Caco-2 (cell line): ENCODE measurements around the gene SAMD4A. TPM values are rescaled to one million over a fixed set of nuclear protein-coding genes. Genes with fewer than 3 reads are reported as not detected.

Source experiments
- BruUV-seq: library from RNA; stranded (reverse); fragments of 400-500 nt; replicated peaks from 2 replicates; lab custom pipeline; 2021; lab: Mats Ljungman, UMichigan
- CTCF ChIA-PET: fragments of 300-600 bp; sonication (Branson Sonifier 250); formaldehyde crosslinking; loops from one replicate; lab custom pipeline; 2022; ENCODE audit warnings: antibody characterized with exemption; lab: Charles Lee
- POLR2A ChIA-PET: fragments of 300-600 bp; sonication (Branson Sonifier 250); formaldehyde crosslinking; loops from one replicate; lab custom pipeline; 2022; ENCODE audit warnings: antibody characterized with exemption; lab: Charles Lee
- DNase-seq, 2 experiments: peaks; one replicate each; pipeline versions ENCODE4 v3.0.0 to v3.0.0-alpha.2; 2020 to 2022
- H3K27me3 ChIP-seq: replicated peaks from 2 replicates; pipeline ENCODE4 v1.6.0; 2011; ENCODE audit warnings: low read length; ENCODE audit not compliant: control insufficient read depth, insufficient read depth
- H3K36me3 ChIP-seq: 2 replicates; pipeline ENCODE4 v1.5.1; 2011; ENCODE audit warnings: low read length; ENCODE audit not compliant: control insufficient read depth, insufficient read depth
- H3K4me1 ChIP-seq: fragments of 250-450 bp; sonication (Bioruptor Pico); 2 replicates; pipeline ENCODE4 v1.5.1; 2020; ENCODE audit warnings: mild to moderate bottlenecking
- H3K4me3 ChIP-seq: 2 replicates; pipeline ENCODE4 v1.5.1; 2011; ENCODE audit warnings: low read depth, mild to moderate bottlenecking, control low read depth, low read length
- H3K9me3 ChIP-seq: fragments of 250-450 bp; sonication (Bioruptor Pico); 2 replicates; pipeline ENCODE4 v1.5.1; 2020; ENCODE audit warnings: mild to moderate bottlenecking, moderate library complexity
- H3K27ac Mint-ChIP-seq: one replicate; pipeline ENCODE4 v1.8.0; 2022; ENCODE audit warnings: mixed read lengths; ENCODE audit not compliant: unreplicated experiment
- H3K27me3 Mint-ChIP-seq: one replicate; pipeline ENCODE4 v1.8.0; 2022; ENCODE audit warnings: mixed read lengths; ENCODE audit not compliant: insufficient read depth, unreplicated experiment
- H3K36me3 Mint-ChIP-seq: one replicate; pipeline ENCODE4 v1.8.0; 2022; ENCODE audit warnings: mild to moderate bottlenecking, mixed read lengths; ENCODE audit not compliant: insufficient read depth, unreplicated experiment
- H3K4me1 Mint-ChIP-seq: one replicate; pipeline ENCODE4 v1.8.0; 2022; ENCODE audit warnings: low read depth, mixed read lengths; ENCODE audit not compliant: unreplicated experiment
- H3K4me3 Mint-ChIP-seq: one replicate; pipeline ENCODE4 v1.8.0; 2022; ENCODE audit warnings: mild to moderate bottlenecking, moderate library complexity, mixed read lengths; ENCODE audit not compliant: unreplicated experiment
- H3K9me3 Mint-ChIP-seq: one replicate; pipeline ENCODE4 v1.8.0; 2022; ENCODE audit warnings: mixed read lengths; ENCODE audit not compliant: unreplicated experiment
- CTCF ChIP-seq, 2 experiments: fragments of 200-600 bp in 1 of 2; IDR thresholded peaks; 1 replicate in 1 of 2; 2 replicates in 1 of 2; pipeline versions ENCODE4 v1.5.1 to v1.8.0; 2011 to 2022; ENCODE audit warnings: antibody characterized with exemption in 1 of 2, control low read depth in 1 of 2, inconsistent platforms in 1 of 2, low read depth in 1 of 2, low read length in 1 of 2, mild to moderate bottlenecking in 1 of 2, moderate library complexity in 1 of 2; ENCODE audit not compliant: insufficient read depth in 1 of 2, severe bottlenecking in 1 of 2, unreplicated experiment in 1 of 2
- intact Hi-C: fragments of 100-400 bp; cut with micrococcal nuclease; formaldehyde crosslinking; loops from one replicate; pipeline ENCODE4 v1.10.0; 2022; ENCODE audit not compliant: unreplicated experiment
- total RNA-seq: library from RNA; stranded (reverse); gene quantifications from 2 replicates; pipeline ENCODE4 v1.2.3, GENCODE V29; 2022

The SAMD4A gene
- total RNA-seq, 1 experiment from 2014 or later = 60.8 TPM

- intact Hi-C loops = no loop called here
These were observed 195.4 kb downstream of the SAMD4A start for GRCh38 chr14:54762296-54762695.

GRCh38 chr14:54763761-54764160, 196.8 kb downstream of the SAMD4A start:
- Mint-ChIP-seq H3K27me3 (no peaks in the 10 kb centered on the region), H3K4me3 (no peak overlapping the region), H3K27ac (no peak overlapping the region), H3K36me3 (peaks cover 89% of the 10 kb centered on the region), H3K4me1 (no peaks in the 10 kb centered on the region), H3K9me3 (no peaks in the 10 kb centered on the region)
- Histone ChIP-seq H3K9me3 (no peaks in the 10 kb centered on the region), H3K36me3 (no peaks in the 10 kb centered on the region), H3K4me1 (no peaks in the 10 kb centered on the region), H3K27me3 (no peaks in the 10 kb centered on the region), H3K4me3 (no peak overlapping the region)
- TF ChIP-seq CTCF (IDR thresholded peaks at IDR 0.05; ENCODE audit: insufficient read depth in 1 of 2, low read depth in 1 of 2, low read length in 1 of 2, severe bottlenecking in 1 of 2, unreplicated experiment in 1 of 2) = no peak
- POLR2A ChIA-PET = no interaction called here
- CTCF ChIA-PET = interaction anchor here (1.4 kb wide), 1 partner anchor 10 kb away, joined by 6 read pairs; no protein-coding TSS in a partner anchor
- intact Hi-C loops = no loop called here
- DNase-seq = no peak
- BruUV-seq = no TSS peak

More at GRCh38 chr14:54762296-54762695, 195.4 kb downstream of the SAMD4A start:
- Mint-ChIP-seq H3K27ac (no peak overlapping the region), H3K4me1 (no peaks in the 10 kb centered on the region), H3K9me3 (no peaks in the 10 kb centered on the region), H3K4me3 (no peak overlapping the region), H3K27me3 (no peaks in the 10 kb centered on the region), H3K36me3 (peaks cover 88% of the 10 kb centered on the region)
- ChIA-PET POLR2A (no interaction called here), CTCF (no interaction called here)
- BruUV-seq = no TSS peak
- Histone ChIP-seq H3K4me1 (no peaks in the 10 kb centered on the region), H3K4me3 (no peak overlapping the region), H3K27me3 (no peaks in the 10 kb centered on the region), H3K9me3 (no peaks in the 10 kb centered on the region), H3K36me3 (no peaks in the 10 kb centered on the region)
- no peak for DNase-seq
- TF ChIP-seq CTCF (IDR thresholded peaks at IDR 0.05; ENCODE audit: insufficient read depth in 1 of 2, low read depth in 1 of 2, low read length in 1 of 2, severe bottlenecking in 1 of 2, unreplicated experiment in 1 of 2) = no peak

- DNase-seq = no peak
- H3K4me3 ChIP-seq = no peak overlapping the region
- peaks cover 2% of the 10 kb centered on the region; the same call in 1 of the 2 replicates for H3K4me1 ChIP-seq
- H3K27me3 ChIP-seq = no peaks in the 10 kb centered on the region
- H3K27ac Mint-ChIP-seq = no peak overlapping the region
- BruUV-seq = no TSS peak
- no peaks in the 10 kb centered on the region for H3K4me1 Mint-ChIP-seq
- ChIA-PET POLR2A (no interaction called here), CTCF (interaction anchor here (0.7 kb wide), 1 partner anchor 70 kb away, joined by 3 read pairs; no protein-coding TSS in a partner anchor)
- no peak overlapping the region for H3K4me3 Mint-ChIP-seq
- peaks cover 87% of the 10 kb centered on the region for H3K36me3 Mint-ChIP-seq
- no peaks in the 10 kb centered on the region for H3K9me3 Mint-ChIP-seq
- H3K27me3 Mint-ChIP-seq = no peaks in the 10 kb centered on the region
- intact Hi-C loops = no loop called here
- TF ChIP-seq CTCF (IDR thresholded peaks at IDR 0.05; ENCODE audit: insufficient read depth in 1 of 2, low read depth in 1 of 2, low read length in 1 of 2, severe bottlenecking in 1 of 2, unreplicated experiment in 1 of 2) = no peak
- no peaks in the 10 kb centered on the region for H3K9me3 ChIP-seq
- no peaks in the 10 kb centered on the region for H3K36me3 ChIP-seq
These were observed 199.6 kb downstream of the SAMD4A start for GRCh38 chr14:54766276-54767138.
